Left lung (tissue), 10 donors: ENCODE data around the gene ENGASE. TPM values are rescaled to one million over a fixed set of nuclear protein-coding genes. Genes with fewer than 3 reads are reported as not detected.

ENCODE experiments used
- ATAC-seq: fragments of 200-7000 bp; cut with Tn5 transposase; one replicate; pipeline ENCODE4 v1.9.1; 2020; ENCODE audit warnings: moderate library complexity
- DNase-seq, 4 donors: peaks; one replicate each; pipeline ENCODE4 v3.0.0-alpha.2; 2013 to 2020
- H3K27ac ChIP-seq, 2 donors: fragments of 200-600 bp; sonication (generic) in 1 of 2; one replicate each; pipeline versions ENCODE4 v1.5.0 to v1.8.0; 2020 to 2021
- H3K27me3 ChIP-seq, 2 donors: fragments of 200-600 bp; sonication (generic) in 1 of 2; one replicate each; pipeline versions ENCODE4 v1.5.0 to v1.8.0; 2020 to 2021
- H3K36me3 ChIP-seq, 2 donors: fragments of 200-600 bp; sonication (generic) in 1 of 2; one replicate each; pipeline versions ENCODE4 v1.5.0 to v1.8.0; 2020 to 2021
- H3K4me1 ChIP-seq, 2 donors: fragments of 200-600 bp; one replicate each; pipeline ENCODE4 v1.8.0; 2021
- H3K4me3 ChIP-seq, 2 donors: fragments of 200-600 bp; sonication (generic) in 1 of 2; one replicate each; pipeline versions ENCODE4 v1.5.0 to v1.8.0; 2020 to 2021; ENCODE audit warnings: mild to moderate bottlenecking in 1 of 2
- H3K9me3 ChIP-seq, 2 donors: fragments of 200-600 bp; sonication (generic) in 1 of 2; one replicate each; pipeline versions ENCODE4 v1.5.0 to v1.8.0; 2020 to 2021
- CTCF ChIP-seq, 2 donors: fragments of 200-600 bp; sonication (generic) in 1 of 2; IDR thresholded peaks; one replicate each; pipeline versions ENCODE4 v1.5.0 to v1.8.0; 2021; ENCODE audit warnings: antibody characterized with exemption in 2 of 2
- intact Hi-C, 2 donors: fragments of 100-400 bp; cut with DNase I; formaldehyde crosslinking; loops; one replicate each; pipeline versions ENCODE4 v1.11.2 to v1.14.2; 2022
- polyA plus RNA-seq, 6 donors: library from polyadenylated mRNA; unstranded; fragments of 120-200 nt; gene quantifications; one replicate each; pipeline ENCODE4 v1.2.1, GENCODE V29; 2013; ENCODE audit not compliant: insufficient read length in 6 of 6
- total RNA-seq, 2 donors: library from RNA; stranded (reverse); fragmentation: NEBNext Ultra II Directional; extraction: Animal tissue kit (Norgen Biotek cat#: 25700); gene quantifications; one replicate each; pipeline ENCODE4 v1.2.1, GENCODE V29; 2021
- donor health status: DM: no; HTN: yes; CAD: no.
- donor health status: DM: no; HTN: no; CAD: no.

Gene ENGASE
- total and polyA plus RNA-seq, 8 donors, result 25.1 to 50.2 (median 35.2) TPM

GRCh38 chr17:79123988-79124387 is 49.4 kb downstream of the ENGASE start:
- Histone ChIP-seq H3K4me1 (no peaks in the 10 kb centered on the region), H3K9me3 (no peaks in the 10 kb centered on the region), H3K36me3 (no peaks in the 10 kb centered on the region), H3K27ac (no peak overlapping the region), H3K4me3 (no peak overlapping the region), H3K27me3 (peaks cover 5 to 70% of the 10 kb centered on the region in 2 donors)
- no peak for TF ChIP-seq CTCF (IDR thresholded peaks at IDR 0.05)
- DNase-seq (no peak), ATAC-seq (no peak)
- intact Hi-C loops, result no loop called here

GRCh38 chr17:79124513-79125209 is 50.0 kb downstream of the ENGASE start:
- ATAC-seq, result no peak
- DNase-seq, result no peak
- no peak for TF ChIP-seq CTCF (IDR thresholded peaks at IDR 0.05)
- Histone ChIP-seq H3K4me1 (no peaks in the 10 kb centered on the region), H3K27ac (no peak overlapping the region), H3K4me3 (no peak overlapping the region), H3K9me3 (no peaks in the 10 kb centered on the region), H3K27me3 (peaks cover 5 to 70% of the 10 kb centered on the region in 2 donors), H3K36me3 (no peaks in the 10 kb centered on the region)
- intact Hi-C loops, result no loop called here

- ATAC-seq (peak; percentile 31), DNase-seq (no peak)
- H3K27me3 ChIP-seq, result peaks cover 5 to 70% of the 10 kb centered on the region in 2 donors
- intact Hi-C loops, result no loop called here
- H3K27ac ChIP-seq, result no peak overlapping the region
- TF ChIP-seq CTCF (IDR thresholded peaks at IDR 0.05), result no peak
- H3K4me1 ChIP-seq, result no peaks in the 10 kb centered on the region
- H3K4me3 ChIP-seq, result no peak overlapping the region
- no peaks in the 10 kb centered on the region for H3K36me3 ChIP-seq
- no peaks in the 10 kb centered on the region for H3K9me3 ChIP-seq
These were observed 50.9 kb downstream of the ENGASE start for GRCh38 chr17:79125503-79125902.

GRCh38 chr17:79126139-79126538 is 51.5 kb downstream of the ENGASE start:
- intact Hi-C loops, result no loop called here
- H3K9me3 ChIP-seq, result no peaks in the 10 kb centered on the region
- no peak overlapping the region for H3K27ac ChIP-seq
- peaks cover 5 to 75% of the 10 kb centered on the region in 2 donors for H3K27me3 ChIP-seq
- H3K4me1 ChIP-seq, result no peaks in the 10 kb centered on the region
- H3K4me3 ChIP-seq, result no peak overlapping the region
- no peak for TF ChIP-seq CTCF (IDR thresholded peaks at IDR 0.05)
- DNase-seq (no peak), ATAC-seq (peak; percentile 58)
- H3K36me3 ChIP-seq, result no peaks in the 10 kb centered on the region

- DNase-seq (no peak), ATAC-seq (no peak)
- H3K27me3 ChIP-seq, result peaks cover 5 to 84% of the 10 kb centered on the region in 2 donors
These were observed 53.0 kb downstream of the ENGASE start for GRCh38 chr17:79127534-79128135.

More at GRCh38 chr17:79127534-79128135, 53.0 kb downstream of the ENGASE start:
- Histone ChIP-seq H3K4me1 (no peaks in the 10 kb centered on the region), H3K36me3 (no peaks in the 10 kb centered on the region), H3K27ac (no peak overlapping the region), H3K9me3 (no peaks in the 10 kb centered on the region), H3K4me3 (no peak overlapping the region)
- no peak for TF ChIP-seq CTCF (IDR thresholded peaks at IDR 0.05)
- intact Hi-C loops, result no loop called here
